ENCODE data around the gene TECTB.
A peak's percentile ranks its signal among the peaks of the same experiment; 100 is the strongest.

The TECTB gene

GRCh38 chr10:112313234-112313633 lies 30.0 kb downstream of the TECTB start:
- no peak for DNase-seq

GRCh38 chr10:112313911-112314310 lies 30.7 kb downstream of the TECTB start:
- DNase-seq = no peak

- peak; percentile 28 for DNase-seq
Observed at GRCh38 chr10:112314822-112315474, 31.7 kb downstream of the TECTB start.

- DNase-seq = no peak
Observed at GRCh38 chr10:112327678-112328077, 44.5 kb downstream of the TECTB start.

GRCh38 chr10:112330162-112330561 lies 47.0 kb downstream of the TECTB start:
- DNase-seq = no peak

GRCh38 chr10:112330607-112331160 lies 47.5 kb downstream of the TECTB start:
- no peak for DNase-seq

GRCh38 chr10:112332022-112332421 lies 48.8 kb downstream of the TECTB start:
- DNase-seq = no peak

- DNase-seq = no peak
Observed at GRCh38 chr10:112332509-112333228, 49.5 kb downstream of the TECTB start.

GRCh38 chr10:112333452-112333851 lies 50.3 kb downstream of the TECTB start:
- DNase-seq = no peak

GRCh38 chr10:112335111-112335867 lies 52.1 kb downstream of the TECTB start:
- DNase-seq = no peak

GRCh38 chr10:112335868-112336265 lies 52.7 kb downstream of the TECTB start:
- DNase-seq = no peak

- no peak for DNase-seq
Observed at GRCh38 chr10:112336556-112337201, 53.5 kb downstream of the TECTB start.

- no peak for DNase-seq
Observed at GRCh38 chr10:112338957-112339356, 55.8 kb downstream of the TECTB start.

- no peak for DNase-seq
Observed at GRCh38 chr10:112340601-112341000, 57.4 kb downstream of the TECTB start.

- no peak for DNase-seq
Observed at GRCh38 chr10:112343056-112343806, 60.0 kb downstream of the TECTB start.

GRCh38 chr10:112344261-112344660 lies 61.1 kb downstream of the TECTB start:
- no peak for DNase-seq

GRCh38 chr10:112345202-112345601 lies 62.0 kb downstream of the TECTB start:
- no peak for DNase-seq

GRCh38 chr10:112345743-112346142 lies 62.5 kb downstream of the TECTB start:
- DNase-seq = no peak

GRCh38 chr10:112346774-112347173 lies 63.6 kb downstream of the TECTB start:
- no peak for DNase-seq

GRCh38 chr10:112347709-112348671 lies 64.8 kb downstream of the TECTB start:
- DNase-seq = no peak

- DNase-seq = no peak
Observed at GRCh38 chr10:112348759-112349158, 65.6 kb downstream of the TECTB start.
